IPS-15b (cell line): ENCODE measurements around the gene SRSF5.
"Not testable (repeated sequence)": the region's sequence is repeated elsewhere in the genome, so short reads cannot be mapped to it uniquely, and the experiment has no call there.

Experiments
- H3K27me3 ChIP-seq: one replicate; pipeline ENCODE4 v1.6.1; 2013; ENCODE audit warnings: low read length; ENCODE audit not compliant: control insufficient read depth, insufficient read depth
- H3K36me3 ChIP-seq: one replicate; pipeline ENCODE4 v1.6.1; 2013; ENCODE audit warnings: low read length; ENCODE audit not compliant: control insufficient read depth, insufficient read depth
- H3K4me1 ChIP-seq: one replicate; pipeline ENCODE4 v1.6.1; 2013; ENCODE audit warnings: mild to moderate bottlenecking, low read length; ENCODE audit not compliant: control insufficient read depth, insufficient read depth
- H3K4me3 ChIP-seq: one replicate; pipeline ENCODE4 v1.5.1; 2013; ENCODE audit warnings: low read depth, low read length
- H3K9ac ChIP-seq: one replicate; pipeline ENCODE4 v1.6.1; 2013; ENCODE audit warnings: low read depth, mild to moderate bottlenecking, low read length
- H3K9me3 ChIP-seq: one replicate; pipeline ENCODE4 v1.6.1; 2013; ENCODE audit warnings: mild to moderate bottlenecking, low read length; ENCODE audit not compliant: control insufficient read depth, insufficient read depth

Gene SRSF5

GRCh38 chr14:69812711-69813110, 45.8 kb downstream of the SRSF5 start:
- Histone ChIP-seq H3K4me3 (no peak overlapping the region), H3K36me3 (no peaks in the 10 kb centered on the region), H3K9me3 (no peaks in the 10 kb centered on the region), H3K4me1 (no peaks in the 10 kb centered on the region), H3K27me3 (no peaks in the 10 kb centered on the region), H3K9ac (no peak overlapping the region)

- H3K27me3 ChIP-seq, H3K4me3 ChIP-seq, H3K36me3 ChIP-seq, H3K4me1 ChIP-seq, H3K9me3 ChIP-seq, H3K9ac ChIP-seq: not testable (repeated sequence)
Observed at GRCh38 chr14:69813346-69813745, 46.4 kb downstream of the SRSF5 start.

GRCh38 chr14:69814397-69814796, 47.5 kb downstream of the SRSF5 start:
- no peaks in the 10 kb centered on the region for H3K36me3 ChIP-seq
- no peaks in the 10 kb centered on the region for H3K4me1 ChIP-seq
- no peak overlapping the region for H3K4me3 ChIP-seq
- H3K9ac ChIP-seq, result no peak overlapping the region
- H3K27me3 ChIP-seq, result peaks cover 3% of the 10 kb centered on the region
- H3K9me3 ChIP-seq, result no peaks in the 10 kb centered on the region

GRCh38 chr14:69815556-69815955, 48.6 kb downstream of the SRSF5 start:
- Histone ChIP-seq H3K4me1 (no peaks in the 10 kb centered on the region), H3K36me3 (no peaks in the 10 kb centered on the region), H3K9me3 (no peaks in the 10 kb centered on the region), H3K4me3 (no peak overlapping the region), H3K9ac (no peak overlapping the region), H3K27me3 (peaks cover 3% of the 10 kb centered on the region)

GRCh38 chr14:69816216-69816615, 49.3 kb downstream of the SRSF5 start:
- Histone ChIP-seq H3K9ac (no peak overlapping the region), H3K9me3 (no peaks in the 10 kb centered on the region), H3K27me3 (peaks cover 3% of the 10 kb centered on the region), H3K36me3 (no peaks in the 10 kb centered on the region), H3K4me1 (no peaks in the 10 kb centered on the region), H3K4me3 (no peak overlapping the region)

GRCh38 chr14:69818758-69819191, 51.8 kb downstream of the SRSF5 start:
- no peaks in the 10 kb centered on the region for H3K36me3 ChIP-seq
- no peaks in the 10 kb centered on the region for H3K9me3 ChIP-seq
- peaks cover 3% of the 10 kb centered on the region for H3K27me3 ChIP-seq
- no peak overlapping the region for H3K4me3 ChIP-seq
- H3K9ac ChIP-seq, result no peak overlapping the region
- H3K4me1 ChIP-seq, result no peaks in the 10 kb centered on the region

GRCh38 chr14:69819607-69820006, 52.7 kb downstream of the SRSF5 start:
- H3K9ac ChIP-seq, result no peak overlapping the region

GRCh38 chr14:69820991-69821390, 54.0 kb downstream of the SRSF5 start:
- Histone ChIP-seq H3K27me3 (peaks cover 3% of the 10 kb centered on the region), H3K4me1 (no peaks in the 10 kb centered on the region), H3K4me3 (no peak overlapping the region), H3K36me3 (no peaks in the 10 kb centered on the region), H3K9ac (no peak overlapping the region), H3K9me3 (no peaks in the 10 kb centered on the region)

More at GRCh38 chr14:69819607-69820006, 52.7 kb downstream of the SRSF5 start:
- Histone ChIP-seq H3K27me3 (peaks cover 3% of the 10 kb centered on the region), H3K9me3 (no peaks in the 10 kb centered on the region), H3K4me1 (no peaks in the 10 kb centered on the region), H3K4me3 (no peak overlapping the region), H3K36me3 (no peaks in the 10 kb centered on the region)
